LoVo (cell line): ENCODE data around the gene AMOT.

ENCODE experiments used
- DNase-seq: peaks from one replicate; pipeline ENCODE4 v3.0.0-alpha.2; 2016; ENCODE audit warnings: low spot score

Gene AMOT

DNA sequence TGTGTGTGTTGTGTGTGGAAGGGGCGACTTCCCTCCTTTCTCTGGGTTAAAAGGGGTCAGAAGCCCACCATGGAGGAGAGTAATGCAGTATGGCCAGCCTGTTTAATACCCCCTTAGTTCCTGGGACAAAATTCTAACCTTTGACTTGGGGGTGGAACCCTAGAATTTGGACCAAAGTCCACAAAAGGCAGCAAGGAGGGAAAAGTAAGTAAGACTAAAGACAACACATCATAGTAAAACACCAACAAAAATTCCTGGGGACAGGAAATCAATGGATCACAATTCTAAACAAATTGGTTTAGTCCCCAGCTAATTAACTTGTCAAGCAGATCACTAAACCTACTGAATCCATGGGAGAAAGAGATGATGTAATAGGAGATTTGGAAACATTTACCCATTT lies 3.1 kb downstream of the AMOT start:
- no peak for DNase-seq

DNA sequence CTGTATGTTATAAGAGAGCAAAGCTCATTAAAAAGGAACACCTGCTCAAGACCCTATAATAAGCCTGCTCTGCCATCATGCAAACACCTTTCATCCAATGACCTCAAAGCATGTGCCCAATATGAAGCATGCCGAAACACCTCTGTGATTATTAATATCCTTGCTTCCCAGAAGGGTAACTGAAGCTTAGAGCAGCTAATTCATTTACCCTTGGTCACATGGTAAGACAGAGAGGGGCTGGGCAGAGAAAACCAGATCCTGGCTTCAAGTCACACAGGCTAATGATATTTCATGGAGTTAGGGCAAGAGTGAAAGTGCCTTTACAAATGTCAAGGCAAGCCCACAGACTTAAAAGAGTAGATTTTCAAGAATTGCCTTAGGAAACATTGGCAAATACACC lies 5.6 kb downstream of the AMOT start:
- DNase-seq, result no peak

DNA sequence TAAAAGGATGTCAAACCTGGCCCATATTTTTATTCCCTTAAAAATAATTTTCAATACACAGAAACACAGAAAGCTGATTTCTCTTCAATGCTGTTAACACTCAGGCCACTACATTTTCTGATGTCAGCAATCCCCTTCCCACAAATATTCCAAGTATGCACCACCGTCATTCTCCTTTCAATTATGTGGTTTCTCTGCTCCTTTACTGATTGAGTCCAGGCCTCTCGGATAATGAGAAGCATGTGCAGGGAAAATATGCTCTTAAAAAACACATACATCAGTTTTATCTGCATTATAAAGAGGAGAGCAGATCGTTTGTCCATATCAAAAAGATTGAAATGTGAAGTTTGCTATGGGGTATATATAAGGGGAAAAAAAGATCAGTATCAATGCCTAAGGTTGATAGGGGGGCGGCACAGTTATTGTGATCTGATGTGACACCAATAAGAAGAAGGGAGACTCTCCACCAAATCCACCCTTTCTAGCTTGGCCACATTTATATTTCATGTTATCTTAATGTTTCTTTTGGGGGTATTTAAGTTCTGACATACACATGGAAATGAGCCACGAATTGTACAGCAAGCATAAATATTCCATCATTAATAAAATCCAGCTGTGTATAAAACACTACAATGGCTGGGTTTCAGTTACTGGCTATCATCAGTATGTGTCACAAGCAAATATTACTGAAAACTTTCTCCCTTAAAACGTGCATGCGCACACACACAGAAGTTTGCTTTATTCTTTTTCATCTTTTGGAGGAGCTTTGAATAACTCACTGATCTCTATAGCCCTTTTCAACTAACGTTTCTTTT lies 6.4 kb downstream of the AMOT start:
- DNase-seq, result no peak

DNA sequence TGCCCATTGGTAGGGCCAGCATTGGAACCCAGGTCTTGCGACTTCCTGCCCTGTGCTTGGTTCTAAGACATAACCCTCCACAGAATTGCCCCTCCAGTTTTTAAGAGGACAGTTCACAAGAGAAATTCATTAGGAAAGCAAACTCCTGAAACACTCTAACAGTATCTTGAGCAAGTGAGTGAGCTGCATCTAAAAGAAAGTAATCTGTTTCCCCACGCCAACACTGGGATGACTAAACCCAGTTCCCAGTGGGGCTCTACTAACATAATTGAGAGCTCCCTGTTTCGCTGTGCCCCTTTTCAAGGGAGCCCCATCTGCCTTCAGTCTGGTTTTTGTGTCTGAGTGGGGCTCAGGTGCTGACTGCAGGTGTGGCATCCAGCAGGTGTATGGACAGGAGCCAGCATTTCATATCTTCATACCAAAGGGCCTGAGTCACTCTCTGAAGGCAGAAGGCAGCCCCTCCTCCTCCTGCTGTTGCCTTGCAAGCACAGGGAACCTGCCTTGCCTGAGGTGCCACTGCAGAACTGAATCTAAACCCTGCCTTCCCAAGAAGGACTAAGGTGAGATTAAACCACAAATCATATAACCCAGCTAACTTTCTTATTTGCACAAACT lies 8.0 kb downstream of the AMOT start:
- DNase-seq, result peak; percentile 65

DNA sequence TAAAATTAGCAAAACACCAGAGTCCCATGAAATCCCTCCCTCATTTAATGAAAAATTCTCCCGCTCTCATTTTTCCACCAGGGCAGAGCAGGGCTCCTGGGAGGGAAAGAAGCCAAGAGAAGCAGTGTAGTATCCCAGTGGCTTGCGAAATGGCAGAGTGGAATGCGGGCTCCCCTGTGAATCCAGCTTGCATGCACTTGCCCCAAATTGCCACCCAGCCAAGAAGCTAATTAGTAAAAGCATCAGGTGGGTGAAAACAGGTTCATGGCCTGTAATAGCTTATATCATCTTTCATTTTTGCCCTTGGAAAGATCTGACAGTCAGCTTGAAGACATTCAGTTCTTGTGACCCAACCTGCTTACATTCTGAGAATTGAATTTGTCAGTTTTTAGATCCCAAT lies 10.1 kb downstream of the AMOT start:
- no peak for DNase-seq

DNA sequence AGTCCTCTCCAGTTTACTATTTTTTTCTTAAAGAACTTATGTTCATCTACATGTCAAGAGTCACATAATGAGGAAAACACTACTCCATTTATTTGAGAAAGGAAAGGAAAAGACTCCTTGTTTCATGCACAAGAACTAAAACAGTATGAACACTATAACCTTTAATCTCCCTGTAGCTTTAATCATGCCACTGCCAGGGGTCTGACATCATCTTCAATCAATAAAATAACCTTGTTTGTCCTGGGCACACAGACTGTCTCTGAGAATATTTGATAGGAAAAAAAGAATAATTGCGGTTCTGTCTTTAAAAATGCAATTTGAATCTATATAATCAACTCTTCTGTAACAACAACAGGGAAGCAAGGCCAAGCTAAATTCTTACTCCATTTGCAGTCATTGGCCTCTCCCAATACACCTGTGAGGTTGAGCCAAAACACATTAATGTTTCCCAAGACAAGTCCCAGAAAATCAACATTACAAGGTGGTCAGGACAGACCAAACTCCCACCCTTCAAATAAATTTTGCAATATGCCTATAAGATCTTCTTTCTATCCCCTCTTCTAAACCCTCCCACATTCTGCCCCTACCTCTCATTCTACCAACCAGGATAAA lies 13.2 kb downstream of the AMOT start:
- DNase-seq, result no peak

DNA sequence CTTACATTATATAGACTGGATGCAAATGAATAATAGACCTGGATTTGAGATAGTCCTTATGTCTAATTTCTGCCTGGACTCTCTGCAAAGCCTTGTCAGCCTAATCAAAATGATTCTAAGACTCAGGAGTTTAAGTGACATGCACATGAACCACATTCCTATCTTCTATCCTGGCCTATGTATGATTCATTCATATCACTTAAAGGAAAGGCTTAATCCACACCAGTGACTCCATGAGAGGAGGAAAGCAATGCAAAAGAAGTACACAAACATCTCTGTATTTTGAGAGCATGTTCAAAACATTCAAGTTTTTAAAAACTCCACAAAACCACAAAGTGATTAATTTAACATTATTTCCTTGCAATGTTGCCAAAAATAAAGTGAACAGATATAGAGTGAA lies 14.6 kb downstream of the AMOT start:
- DNase-seq, result no peak

DNA sequence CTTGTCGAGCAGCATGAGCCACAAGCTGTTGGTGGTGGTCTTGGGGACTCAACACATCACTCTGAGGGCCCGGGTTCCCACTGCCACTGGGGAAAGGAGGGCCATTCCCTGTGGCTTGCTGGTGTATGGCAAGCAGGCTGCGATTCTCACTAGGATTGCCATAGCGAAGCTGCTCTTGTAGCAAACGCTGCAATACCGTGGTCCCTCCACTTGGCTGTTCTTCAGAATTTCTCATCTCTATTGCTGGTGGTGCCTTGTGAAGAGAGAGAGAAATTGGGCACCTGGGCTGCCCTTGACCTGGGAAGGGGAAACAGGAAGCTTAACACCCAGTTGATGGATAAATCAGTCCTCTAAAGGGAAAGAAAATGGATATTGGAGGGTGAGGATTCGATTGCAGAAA lies 17.7 kb downstream of the AMOT start:
- DNase-seq, result no peak

DNA sequence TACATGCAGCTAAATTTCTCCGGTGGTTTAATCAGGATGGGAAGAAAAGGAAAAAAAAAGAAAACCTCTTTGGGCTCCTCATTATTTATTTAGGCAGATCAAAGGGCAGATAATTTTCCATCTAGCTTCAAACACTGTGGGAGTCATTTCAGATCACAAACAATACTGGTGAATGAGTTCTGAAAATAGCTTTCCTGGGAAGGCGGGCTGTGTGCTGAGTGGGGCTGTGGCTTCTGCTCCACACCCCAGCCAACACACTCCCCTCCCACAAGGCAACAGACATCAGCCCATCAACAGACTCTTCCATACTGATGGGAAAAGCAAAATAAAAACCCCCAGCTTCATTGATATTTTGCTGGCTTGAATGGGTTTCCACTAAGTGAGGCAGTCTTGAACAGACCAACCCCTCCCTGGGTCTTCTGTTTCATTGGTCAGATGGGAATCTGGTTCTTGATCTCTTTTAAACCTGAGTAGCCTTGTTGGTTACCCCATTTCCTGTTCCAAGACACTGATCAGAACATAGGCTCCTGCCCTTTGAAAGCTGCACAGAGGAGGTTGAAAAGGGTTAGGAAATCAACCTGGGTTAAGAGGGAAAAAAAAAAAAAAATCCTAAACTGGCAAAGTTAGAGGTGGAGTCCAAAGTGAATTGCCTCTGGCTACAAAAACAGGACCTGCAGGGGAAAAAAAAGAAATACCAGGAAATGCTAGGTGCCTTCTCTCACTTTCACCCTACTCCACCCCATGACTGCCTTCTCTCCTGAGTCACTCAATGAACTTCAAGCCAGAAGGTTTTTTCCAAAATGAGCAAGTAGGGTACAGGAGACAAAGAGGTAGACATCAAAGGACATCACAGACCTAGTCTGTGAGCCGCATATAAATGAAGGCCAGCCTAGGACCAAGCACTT lies 20.0 kb downstream of the AMOT start:
- DNase-seq, result peak; percentile 6

DNA sequence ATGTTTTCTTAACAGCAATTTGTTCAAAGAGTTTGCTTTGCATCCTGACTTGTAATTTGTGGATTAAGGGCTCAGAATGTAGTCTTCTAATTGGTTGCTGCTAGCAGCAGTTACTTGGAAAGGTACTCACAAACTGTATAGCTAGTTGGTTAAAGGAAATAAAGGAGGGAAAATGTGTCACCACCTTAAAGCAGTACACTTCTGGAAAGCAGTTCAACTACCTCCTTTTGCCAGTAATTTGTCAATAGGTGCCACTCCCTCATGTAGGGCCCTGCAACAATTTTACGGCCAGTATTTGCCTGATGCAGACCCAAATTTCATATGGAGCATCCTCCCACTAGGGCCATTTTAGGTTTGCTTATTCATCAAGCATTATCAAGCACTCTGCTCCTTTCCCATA lies 20.8 kb downstream of the AMOT start:
- DNase-seq, result no peak

DNA sequence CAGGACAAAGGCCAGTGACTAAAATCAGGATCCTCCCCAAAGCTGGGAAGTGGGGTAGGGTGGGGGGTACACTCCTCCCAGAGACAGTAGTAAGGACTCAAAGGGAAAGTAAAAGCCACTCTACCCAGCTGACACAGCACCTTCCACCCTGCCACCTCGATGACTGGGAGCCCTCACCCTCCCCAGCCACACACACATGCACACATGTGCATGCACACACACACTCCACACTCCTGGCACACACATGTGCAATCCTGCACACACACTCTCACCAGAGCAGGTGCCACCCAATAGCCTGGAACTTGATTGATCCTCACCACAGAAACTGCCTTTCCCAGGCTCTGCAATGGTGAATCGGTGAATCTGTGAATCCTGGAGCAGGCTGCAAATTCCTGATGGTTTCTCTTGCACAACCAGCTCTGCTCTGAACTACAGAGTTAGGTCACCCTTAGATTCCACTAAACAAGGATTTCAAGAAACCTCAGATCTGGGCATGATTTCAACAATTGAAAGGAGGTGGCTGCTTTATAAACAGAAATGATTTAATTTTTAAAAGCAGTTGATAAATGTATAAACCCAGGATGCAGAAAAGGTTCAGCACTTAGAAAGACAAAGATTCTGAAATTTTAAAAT lies 21.5 kb downstream of the AMOT start:
- no peak for DNase-seq

DNA sequence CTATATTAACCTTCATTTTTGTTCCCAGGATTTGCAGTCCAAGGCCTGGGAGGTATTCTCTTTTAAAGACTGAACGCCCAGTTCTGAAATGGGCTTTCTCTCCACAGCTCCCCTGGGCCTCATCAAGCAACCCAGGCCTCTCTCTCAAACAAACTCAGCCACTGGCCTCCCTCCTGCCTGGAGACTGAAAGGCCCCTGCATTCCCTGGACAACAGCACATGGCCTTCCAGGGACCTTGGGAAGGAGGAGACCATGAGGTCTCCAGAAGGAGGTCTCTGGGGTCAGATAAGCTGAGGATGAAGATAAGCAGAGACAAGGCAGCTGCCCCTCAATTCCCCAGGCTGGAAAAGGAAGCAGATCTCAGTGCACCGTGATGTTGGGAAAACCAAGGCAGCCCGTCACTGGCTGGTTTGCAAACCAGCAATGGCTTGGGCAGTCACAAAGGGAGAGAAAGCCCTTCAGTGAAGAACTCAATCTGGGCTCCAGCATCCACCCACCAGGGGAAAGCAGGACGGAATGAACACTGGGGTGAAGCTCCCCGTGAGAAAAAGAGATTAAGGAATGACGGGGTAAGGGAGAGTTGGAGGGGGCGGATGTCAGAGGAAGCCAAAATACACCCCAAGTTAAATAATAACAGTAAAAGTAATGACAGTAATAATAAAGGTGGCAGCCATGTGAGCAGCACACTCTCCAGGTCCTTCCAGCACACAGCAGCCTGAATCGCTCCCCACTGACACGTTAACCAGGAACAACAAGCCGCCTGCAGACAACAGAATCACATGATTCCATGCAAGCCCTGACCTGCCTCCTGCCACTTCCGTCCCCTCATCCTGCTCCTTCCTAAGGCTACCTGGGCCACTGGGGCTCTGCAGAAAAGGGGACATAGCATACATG lies 22.3 kb downstream of the AMOT start:
- no peak for DNase-seq

DNA sequence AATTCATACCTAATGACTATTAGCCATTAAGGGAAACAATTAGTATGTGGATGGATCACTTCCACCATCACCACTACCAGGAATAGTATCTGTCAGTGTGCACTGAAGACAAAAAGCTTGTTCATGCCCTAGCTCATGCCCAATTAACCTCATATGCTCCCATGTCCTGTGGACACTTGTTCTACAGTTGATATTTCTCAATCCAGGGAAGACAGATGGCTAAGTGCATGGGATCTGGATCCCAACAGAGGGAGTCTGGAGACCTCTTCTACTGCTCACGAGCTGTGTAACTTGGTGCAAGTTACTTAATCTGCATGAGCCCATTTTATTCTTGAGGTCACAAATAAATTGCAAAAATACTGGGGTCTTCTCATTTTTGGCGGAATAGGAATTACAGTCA lies 23.7 kb downstream of the AMOT start:
- no peak for DNase-seq

DNA sequence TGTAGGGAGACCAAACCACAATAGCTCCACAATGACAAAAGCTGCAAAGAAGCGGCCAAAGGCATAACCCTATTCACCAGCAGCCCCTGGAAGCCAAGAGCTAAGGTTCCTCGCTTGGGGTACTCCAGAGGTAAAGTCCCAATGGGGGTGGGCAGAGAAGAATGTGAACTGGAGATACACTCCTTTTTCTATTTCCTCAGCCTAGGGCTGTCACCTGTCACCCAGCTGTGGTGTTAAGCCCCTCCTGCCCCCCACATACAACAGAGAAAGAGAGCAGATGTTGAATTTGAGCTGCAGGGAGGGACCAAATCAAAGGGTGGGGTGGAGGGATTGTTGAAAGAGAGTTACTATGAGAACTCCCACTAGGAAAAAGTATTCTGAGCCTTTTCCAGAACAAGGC lies 26.1 kb downstream of the AMOT start:
- DNase-seq, result no peak

DNA sequence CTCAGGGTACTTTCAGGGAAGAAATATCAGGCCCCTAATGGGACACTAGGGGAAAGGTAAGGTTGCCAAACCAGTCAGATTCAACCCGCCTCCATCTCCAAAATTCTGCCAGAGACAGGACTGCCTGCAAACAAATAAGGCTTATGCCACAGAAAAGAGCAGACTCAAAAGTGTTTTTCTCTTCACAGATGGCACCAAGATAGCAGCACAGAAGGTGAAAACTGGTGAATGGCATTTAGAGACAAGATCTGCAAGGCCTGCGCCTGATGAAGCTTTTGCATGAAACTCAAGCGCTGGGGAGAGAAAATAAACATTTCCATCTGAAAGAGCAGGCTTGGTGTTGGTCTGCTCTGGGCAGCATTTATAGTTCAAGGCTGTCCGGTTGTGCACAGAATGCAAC lies 27.9 kb downstream of the AMOT start:
- DNase-seq, result no peak

DNA sequence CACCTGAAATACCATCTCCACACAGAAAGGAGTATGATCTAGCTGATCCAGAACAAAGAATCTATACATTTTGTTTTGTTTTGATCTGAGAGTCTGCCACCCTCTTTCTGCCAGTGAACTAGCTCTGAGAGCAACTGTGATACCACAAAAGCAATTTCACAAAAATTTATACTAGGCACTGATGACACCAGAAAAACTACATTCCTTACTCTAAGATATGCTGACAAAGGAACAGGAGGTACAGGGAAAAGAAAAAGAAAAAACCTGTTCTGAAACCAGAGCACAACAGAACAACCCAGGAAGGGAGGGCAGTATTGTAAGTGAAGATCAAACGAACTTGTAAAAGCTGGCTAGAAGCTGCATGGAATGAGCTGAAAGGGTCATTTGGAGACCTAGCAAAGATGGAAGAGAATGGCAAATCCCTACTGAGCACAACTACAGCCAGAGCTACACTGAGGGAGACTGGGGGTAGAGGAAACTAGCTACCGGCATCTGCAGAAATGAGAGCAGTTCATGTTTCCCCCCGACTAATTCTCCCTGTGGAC lies 31.9 kb downstream of the AMOT start:
- DNase-seq, result no peak

DNA sequence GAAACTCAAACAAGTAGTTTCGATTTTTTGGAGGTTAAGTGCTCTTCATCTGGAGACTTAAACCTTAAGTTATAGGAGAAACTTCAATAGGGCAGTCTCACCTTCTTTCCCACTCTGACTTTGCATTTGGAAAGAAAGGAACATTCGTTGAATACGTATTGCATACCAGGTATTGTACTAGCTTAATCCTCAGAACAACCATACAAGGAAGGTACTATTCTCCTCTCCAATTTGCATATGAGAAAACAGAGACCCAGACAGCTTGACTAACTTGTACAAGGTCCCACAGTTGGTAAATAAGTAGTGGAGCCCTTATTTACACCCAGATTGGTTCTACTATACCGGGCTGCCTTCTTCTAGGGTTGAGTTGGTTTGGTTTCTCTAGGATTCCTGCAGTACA lies 32.6 kb downstream of the AMOT start:
- no peak for DNase-seq

DNA sequence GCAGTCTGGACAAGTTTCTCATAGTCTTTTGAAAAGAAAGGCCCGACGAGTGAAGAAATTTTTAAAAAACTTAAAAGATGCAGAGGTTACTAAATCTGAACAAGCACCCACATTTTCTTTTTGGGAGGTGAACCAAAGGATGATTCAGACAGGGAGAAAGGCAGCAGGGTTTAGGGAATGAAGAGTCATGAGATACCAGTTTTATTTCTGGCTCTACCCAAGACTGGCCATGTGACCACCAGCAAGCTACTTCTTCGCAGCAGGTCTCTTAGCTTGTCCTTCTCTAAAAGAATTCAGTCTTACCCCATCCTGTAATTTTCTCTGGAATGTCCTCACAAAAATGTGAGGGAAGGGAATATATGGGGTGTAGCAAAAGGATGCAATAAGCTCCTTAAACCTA lies 37.6 kb downstream of the AMOT start:
- DNase-seq, result no peak

DNA sequence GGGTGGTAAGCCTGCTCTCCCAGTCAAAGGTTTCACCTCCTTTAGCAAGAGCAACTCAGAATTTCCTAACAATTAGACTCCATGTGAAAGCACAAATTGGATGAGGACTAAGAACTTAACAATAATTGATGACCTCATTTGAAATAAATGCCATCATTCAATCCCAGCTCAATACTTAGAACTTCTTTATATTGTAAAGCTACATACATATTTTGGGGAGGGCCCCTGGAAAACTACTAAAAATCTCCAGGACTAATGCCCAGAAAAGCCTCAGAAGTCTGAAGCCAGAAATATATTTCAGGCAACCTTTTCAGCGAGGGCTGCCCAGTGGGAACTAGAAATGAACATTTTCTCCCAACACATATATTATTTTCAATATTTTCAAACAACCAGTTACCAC lies 38.1 kb downstream of the AMOT start:
- no peak for DNase-seq

DNA sequence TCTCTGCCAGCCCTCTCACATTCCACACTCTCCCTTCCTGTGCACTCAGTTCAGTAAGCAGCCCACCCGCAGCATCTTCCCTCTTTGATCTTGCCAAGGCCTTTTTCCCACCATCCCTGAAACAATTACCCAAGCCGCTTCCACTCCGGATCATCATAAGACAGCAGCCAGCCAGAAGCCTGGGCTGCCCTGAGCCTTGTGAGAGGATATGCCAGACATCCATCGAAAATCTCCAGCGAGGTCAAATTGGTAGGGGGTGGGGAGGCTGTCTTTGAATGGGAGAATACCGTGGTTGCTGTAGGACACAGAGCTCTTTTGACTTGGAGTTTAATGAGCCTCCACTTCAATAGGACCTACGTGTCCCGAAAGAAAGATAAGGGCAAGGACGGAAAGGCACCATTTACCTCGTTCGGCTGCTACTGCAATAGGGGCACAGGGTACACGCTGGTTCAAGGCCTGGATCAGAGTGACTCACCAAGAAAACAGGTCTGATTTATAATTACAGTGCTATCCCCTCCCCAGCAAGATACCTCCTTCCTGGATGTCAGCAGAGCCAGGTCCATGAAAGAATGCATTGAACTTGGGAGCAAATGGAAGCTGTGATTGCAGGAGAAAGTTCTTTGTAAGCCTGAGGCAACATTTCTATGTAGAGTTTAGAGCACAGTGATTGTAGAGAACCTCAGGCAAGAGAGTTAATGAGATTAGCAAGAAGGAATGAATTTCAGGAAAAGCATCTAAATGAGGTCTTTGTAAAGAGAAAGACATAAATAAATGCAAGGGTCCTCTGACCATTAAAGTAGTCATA lies 39.5 kb downstream of the AMOT start:
- DNase-seq, result no peak
